GM19023 (cell line): ENCODE data around the gene CNKSR3.
"Not testable (repeated sequence)": the region's sequence is repeated elsewhere in the genome, so short reads cannot be mapped to it uniquely, and the experiment has no call there.

ENCODE experiments used
- ATAC-seq: cut with Tn5 transposase; IDR thresholded peaks from one replicate; pipeline ENCODE4 v1.9.1; 2021; ENCODE audit warnings: mild to moderate bottlenecking, moderate library complexity; ENCODE audit not compliant: unreplicated experiment

CNKSR3 gene

GRCh38 chr6:154528310-154528915 lies 17.9 kb upstream of the CNKSR3 start:
- no peak for ATAC-seq

DNA sequence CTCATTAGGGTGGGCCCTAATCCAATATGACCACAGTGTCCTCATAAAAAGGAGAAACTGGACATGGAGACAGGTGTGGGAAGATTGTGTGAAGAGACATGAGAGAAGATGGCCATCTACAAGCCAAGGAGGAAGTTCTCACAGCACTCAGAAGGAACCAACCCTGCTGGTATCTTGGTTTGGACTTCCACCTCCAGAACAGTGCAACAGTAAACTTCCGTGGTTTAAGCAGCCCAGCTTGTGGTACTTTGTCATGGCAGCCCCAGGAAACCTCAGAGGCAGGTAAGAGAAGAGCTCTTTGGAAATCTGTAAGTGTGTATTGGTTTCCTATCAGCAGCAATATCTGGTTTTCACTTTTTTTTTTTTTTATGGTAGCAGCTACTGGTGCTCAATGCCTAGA lies 16.5 kb upstream of the CNKSR3 start:
- no peak for ATAC-seq

GRCh38 chr6:154522576-154522975 lies 12.1 kb upstream of the CNKSR3 start:
- ATAC-seq, result no peak

- no peak for ATAC-seq
Observed at GRCh38 chr6:154521412-154521811, 10.9 kb upstream of the CNKSR3 start.

DNA sequence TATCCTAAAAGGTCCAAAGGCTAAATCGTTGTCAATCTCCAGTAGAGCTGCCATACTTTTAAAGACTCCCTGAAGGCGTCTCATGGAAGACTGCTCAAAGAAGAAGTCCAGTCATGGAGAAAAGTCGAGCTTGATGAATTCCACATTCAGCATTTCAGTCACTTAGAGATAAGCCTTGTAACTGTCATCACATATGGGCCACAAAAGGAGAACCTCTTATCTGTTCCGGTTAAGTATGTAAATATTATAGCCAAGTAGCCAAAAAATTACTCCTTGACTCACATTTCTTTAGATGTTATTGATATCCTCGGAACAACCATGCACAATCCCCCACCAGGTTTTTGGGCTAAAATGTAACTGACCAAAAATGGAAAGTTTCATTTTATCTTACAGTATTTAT lies 9.8 kb upstream of the CNKSR3 start:
- no peak for ATAC-seq

DNA sequence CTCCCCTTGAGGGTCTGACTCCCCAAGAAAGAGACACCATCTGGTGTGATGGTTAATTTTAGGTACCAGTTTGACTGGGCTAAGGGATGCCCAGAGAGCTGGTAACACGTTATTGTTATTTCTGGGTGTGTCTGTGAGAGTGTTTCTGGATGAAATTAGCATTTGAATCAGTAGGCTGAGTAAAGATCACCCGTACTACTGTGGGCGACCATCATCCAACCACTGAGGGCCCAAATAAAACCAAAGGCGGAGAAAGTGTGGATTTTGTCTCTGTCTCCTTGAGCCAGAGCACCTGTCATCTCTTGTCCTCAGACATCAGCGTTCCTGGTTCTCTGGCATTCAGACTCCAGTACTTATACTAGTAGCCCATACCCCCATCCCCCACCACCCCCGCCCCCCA lies 7.9 kb upstream of the CNKSR3 start:
- no peak for ATAC-seq

- no peak for ATAC-seq
Observed at GRCh38 chr6:154516276-154516675, 5.8 kb upstream of the CNKSR3 start.

- ATAC-seq, result no peak
Observed at GRCh38 chr6:154515826-154516225, 5.3 kb upstream of the CNKSR3 start.

DNA sequence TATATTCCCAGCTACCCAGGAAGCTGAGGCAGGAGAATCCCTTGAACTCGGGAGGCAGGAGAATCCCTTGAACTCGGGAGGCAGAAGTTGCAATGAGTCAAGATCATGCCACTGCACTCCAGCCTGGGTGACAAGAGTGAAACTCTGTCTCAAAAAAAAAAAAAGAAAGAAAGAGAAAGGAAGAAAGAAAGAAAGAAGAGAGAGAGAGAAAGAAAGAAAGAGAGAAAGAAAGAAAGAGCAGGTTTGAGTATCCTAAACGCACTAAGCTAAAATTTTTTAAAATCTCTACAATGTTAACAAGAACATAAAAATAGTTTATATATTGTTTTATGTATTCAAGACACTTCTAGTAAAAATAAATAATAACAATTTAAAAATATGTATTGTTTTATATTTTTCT lies 4.6 kb upstream of the CNKSR3 start:
- ATAC-seq, result not testable (repeated sequence)

GRCh38 chr6:154514481-154514880 lies 4.0 kb upstream of the CNKSR3 start:
- ATAC-seq, result no peak

DNA sequence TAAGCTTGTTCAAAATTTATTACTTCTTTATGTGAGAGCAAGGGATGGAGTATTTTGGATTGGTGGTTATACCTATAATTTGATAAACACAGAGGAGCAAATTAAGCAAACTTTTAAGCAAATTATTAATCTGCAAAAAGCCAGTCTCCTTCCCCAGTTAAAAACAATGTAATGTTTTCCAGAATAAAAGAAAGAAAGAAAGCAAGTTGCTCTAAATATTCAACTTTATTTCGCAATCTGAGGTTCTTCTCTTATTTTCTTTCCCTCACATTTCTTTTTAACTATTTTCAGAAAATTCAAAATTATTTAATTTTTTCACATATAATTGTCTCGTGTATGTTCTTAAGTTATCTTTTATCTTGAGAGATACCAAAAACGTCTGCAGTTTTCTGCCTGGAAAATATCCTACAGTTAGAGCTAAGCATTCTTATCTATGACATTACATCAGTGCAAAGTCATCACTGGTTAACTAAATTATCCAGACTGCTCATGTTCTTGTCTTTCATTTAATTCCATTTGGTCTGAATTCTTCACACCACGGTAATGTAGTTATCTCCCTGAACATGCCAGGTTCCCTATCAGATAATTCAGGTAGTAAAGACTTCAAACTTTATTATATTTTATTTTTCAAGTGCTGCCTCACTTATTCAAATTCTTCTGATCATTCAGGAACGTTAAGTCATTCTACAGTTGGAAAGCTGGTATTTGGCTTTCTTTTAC lies 3.3 kb upstream of the CNKSR3 start:
- no peak for ATAC-seq

GRCh38 chr6:154512201-154512600 lies 1.7 kb upstream of the CNKSR3 start:
- no peak for ATAC-seq

DNA sequence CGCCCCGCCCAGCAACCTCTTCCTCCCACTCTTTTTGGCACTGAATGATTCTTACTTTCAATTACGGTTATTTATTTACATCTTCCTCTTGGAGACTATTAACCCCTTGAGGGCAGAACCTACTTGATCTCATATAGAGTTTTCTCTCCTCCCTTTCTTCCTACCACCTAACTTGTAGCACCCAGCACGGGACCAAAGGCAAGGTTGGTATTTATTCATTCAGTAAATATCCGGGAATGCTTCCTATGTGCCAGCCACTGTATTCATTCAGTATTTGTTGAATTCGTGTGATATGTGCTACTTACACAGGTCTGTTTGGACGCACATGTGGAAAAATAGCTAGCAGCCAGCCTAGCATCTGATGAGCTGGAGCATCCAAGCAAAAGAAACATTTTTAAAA lies 1.3 kb upstream of the CNKSR3 start:
- ATAC-seq, result no peak

GRCh38 chr6:154509421-154510143 lies 903 bp downstream of the CNKSR3 start:
- peak; percentile 25 for ATAC-seq

GRCh38 chr6:154508573-154509375 lies 1.7 kb downstream of the CNKSR3 start:
- ATAC-seq, result no peak

- ATAC-seq, result no peak
Observed at GRCh38 chr6:154506991-154507898, 3.2 kb downstream of the CNKSR3 start.

- ATAC-seq, result no peak
Observed at GRCh38 chr6:154506582-154506981, 3.9 kb downstream of the CNKSR3 start.

DNA sequence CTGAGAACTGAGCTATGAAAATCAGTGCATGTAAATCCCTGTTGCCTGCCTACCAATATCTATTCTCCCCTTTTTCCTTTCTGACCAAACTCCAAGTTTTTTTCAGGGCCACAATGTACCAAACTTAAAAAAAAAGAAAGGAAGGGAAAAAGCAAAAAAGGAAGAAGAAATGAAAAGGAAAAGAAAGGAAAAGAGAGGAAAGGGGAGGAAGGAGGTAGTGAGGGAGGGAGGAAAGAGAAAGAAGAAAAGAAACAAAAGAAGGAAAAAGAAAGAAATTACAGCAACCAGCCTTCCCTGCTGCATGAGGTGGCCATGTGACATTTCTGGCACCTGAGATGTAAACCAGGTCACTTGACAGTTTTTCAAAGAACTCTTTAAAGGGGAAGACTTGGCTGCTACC lies 4.4 kb downstream of the CNKSR3 start:
- no peak for ATAC-seq

DNA sequence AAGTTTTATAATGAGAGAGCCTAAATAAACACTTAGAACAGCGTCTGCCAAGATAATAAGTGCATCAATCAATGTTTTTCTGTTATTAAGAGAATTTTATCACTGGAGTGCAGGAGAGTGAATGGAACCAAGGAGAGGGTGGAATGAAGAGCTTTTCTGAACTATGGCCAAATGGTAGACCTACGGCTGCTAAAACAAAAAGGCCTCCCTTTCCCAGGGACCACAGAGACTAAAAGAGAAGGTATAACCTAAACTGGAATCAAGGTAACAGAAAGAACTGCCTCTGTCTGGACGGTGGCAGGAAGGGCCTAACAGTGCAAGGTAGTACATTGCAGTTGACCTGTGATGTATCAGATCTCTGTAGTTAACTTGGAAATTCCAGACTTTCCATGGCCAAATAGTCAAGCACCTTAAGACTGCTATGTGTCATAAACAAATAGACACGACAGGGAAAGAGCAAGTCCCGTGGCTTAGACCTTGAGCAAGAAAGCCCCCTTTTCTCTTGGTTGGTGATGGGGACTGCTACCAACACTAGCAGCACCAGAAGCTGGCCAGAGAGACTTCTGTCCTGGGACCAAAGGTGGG lies 5.5 kb downstream of the CNKSR3 start:
- ATAC-seq, result no peak

GRCh38 chr6:154504102-154504501 lies 6.4 kb downstream of the CNKSR3 start:
- no peak for ATAC-seq
